Activated CD4-positive, alpha-beta T cell treated with anti-CD3 and anti-CD28 coated beads, Interleukin-2, amount 10 ng/mL, durations not matched to agents 7 days and 5 days (primary cell): ENCODE results near the gene KIF16B. TPM values are rescaled to one million over a fixed set of nuclear protein-coding genes. Genes with fewer than 3 reads are reported as not detected.

ENCODE experiments used
- CTCF ChIA-PET: fragments of 350-600 bp; sonication (Branson Sonifier 250); formaldehyde crosslinking; loops from one replicate; lab custom pipeline; 2021; ENCODE audit warnings: antibody characterized with exemption; lab: Charles Lee
- POLR2A ChIA-PET: fragments of 350-600 bp; sonication (Branson Sonifier 250); formaldehyde crosslinking; loops from one replicate; lab custom pipeline; 2021; ENCODE audit warnings: antibody characterized with exemption; lab: Charles Lee
- DNase-seq: peaks from one replicate; pipeline ENCODE4 v3.0.0-alpha.2; 2020
- H3K27ac Mint-ChIP-seq: one replicate; pipeline ENCODE4 v1.8.0; 2021; ENCODE audit warnings: mild to moderate bottlenecking, moderate library complexity, mixed read lengths
- H3K27me3 Mint-ChIP-seq: one replicate; pipeline ENCODE4 v1.8.0; 2021; ENCODE audit warnings: mixed read lengths
- H3K36me3 Mint-ChIP-seq: one replicate; pipeline ENCODE4 v1.8.0; 2021; ENCODE audit warnings: low read depth, mixed read lengths
- H3K4me1 Mint-ChIP-seq: one replicate; pipeline ENCODE4 v1.8.0; 2021; ENCODE audit warnings: mixed read lengths
- H3K4me3 Mint-ChIP-seq: one replicate; pipeline ENCODE4 v1.8.0; 2021; ENCODE audit warnings: mild to moderate bottlenecking, moderate library complexity, mixed read lengths
- H3K9me3 Mint-ChIP-seq: one replicate; pipeline ENCODE4 v1.8.0; 2021; ENCODE audit warnings: mixed read lengths
- total RNA-seq, 2 experiments: library from RNA; stranded (reverse); gene quantifications; one replicate each; pipeline ENCODE4 v1.2.3, GENCODE V29; 2021

Gene KIF16B
- total RNA-seq, 2 experiments from 2014 or later, result 9.4 to 10.3 TPM

DNA sequence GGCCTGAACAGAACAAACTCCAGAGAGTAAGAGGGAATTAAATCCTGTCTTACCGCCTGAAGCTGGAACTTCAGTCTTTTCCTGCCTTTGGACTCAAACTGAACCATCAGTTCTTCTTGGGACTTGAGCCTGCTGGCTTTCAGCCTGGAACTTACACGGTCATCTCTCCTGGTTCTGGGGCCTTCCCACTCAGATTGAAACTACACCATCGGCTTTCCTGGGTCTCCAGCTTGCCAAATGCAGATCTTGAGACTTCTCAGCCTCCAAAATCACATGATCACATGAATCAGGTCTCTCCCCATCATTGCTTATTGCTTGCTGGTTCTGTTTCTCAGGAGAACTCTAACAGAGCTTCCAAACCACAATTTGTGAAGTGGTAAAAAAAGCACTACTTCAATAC, 276.3 kb downstream of the KIF16B start:
- H3K4me3 Mint-ChIP-seq, result no peak overlapping the region
- POLR2A ChIA-PET, result no interaction called here
- no peak overlapping the region for H3K27ac Mint-ChIP-seq

DNA sequence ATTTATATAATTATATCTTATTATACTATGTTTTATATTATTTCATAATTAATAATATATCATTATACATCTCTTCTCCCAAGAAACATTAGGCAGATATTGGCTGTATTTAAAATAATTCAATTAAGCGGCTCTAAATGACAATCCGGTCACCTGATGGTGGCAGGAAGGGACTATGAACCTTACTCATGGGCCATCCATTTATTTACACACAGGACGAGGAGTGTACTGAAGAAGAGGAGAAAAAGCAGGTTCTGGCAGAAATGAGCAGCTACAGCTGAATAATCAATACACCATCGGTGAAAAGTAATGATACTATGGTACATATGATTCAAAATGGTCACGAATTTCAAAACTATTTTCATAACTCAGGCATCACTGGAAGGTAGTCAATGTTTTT, 277.7 kb downstream of the KIF16B start:
- ChIA-PET CTCF (interaction anchor here (1.0 to 1.6 kb wide), 2 partner anchors 10 to 11 kb away, joined by 3 read pairs; no protein-coding TSS in a partner anchor), POLR2A (no interaction called here)
- H3K4me1 Mint-ChIP-seq, result no peaks in the 10 kb centered on the region
- H3K27me3 Mint-ChIP-seq, result no peaks in the 10 kb centered on the region
- no peak overlapping the region for H3K4me3 Mint-ChIP-seq
- H3K27ac Mint-ChIP-seq, result no peak overlapping the region
- no peaks in the 10 kb centered on the region for H3K9me3 Mint-ChIP-seq
- DNase-seq, result no peak
- H3K36me3 Mint-ChIP-seq, result no peaks in the 10 kb centered on the region

More for the DNA sequence above, 276.3 kb downstream of the KIF16B start:
- CTCF ChIA-PET, result no interaction called here
- H3K9me3 Mint-ChIP-seq, result peaks cover 8% of the 10 kb centered on the region
- DNase-seq, result no peak
- H3K36me3 Mint-ChIP-seq, result no peaks in the 10 kb centered on the region
- H3K4me1 Mint-ChIP-seq, result no peaks in the 10 kb centered on the region
- H3K27me3 Mint-ChIP-seq, result no peaks in the 10 kb centered on the region

DNA sequence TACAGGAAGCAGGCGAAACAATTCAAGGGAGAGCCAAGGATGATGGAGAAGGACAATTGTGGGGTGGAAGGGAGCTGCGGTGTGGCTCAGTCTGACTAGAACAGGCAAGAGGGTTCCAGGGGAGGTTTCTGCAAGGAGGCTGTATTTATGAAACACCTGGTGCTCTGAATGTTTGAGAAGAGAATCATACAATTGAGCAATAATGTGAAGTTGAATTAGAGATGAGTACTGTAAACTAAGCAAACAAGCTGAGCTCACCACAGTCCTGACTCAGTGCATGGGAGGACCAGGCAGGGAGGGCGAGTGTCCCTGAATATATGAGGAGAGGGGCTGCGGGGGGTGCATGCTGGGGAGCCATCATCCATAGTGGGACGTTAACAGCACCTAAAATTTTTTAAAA, 279.7 kb downstream of the KIF16B start:
- ChIA-PET POLR2A (no interaction called here), CTCF (no interaction called here)
- no peak overlapping the region for H3K4me3 Mint-ChIP-seq
- no peak overlapping the region for H3K27ac Mint-ChIP-seq
- H3K36me3 Mint-ChIP-seq, result no peaks in the 10 kb centered on the region
- DNase-seq, result no peak
- H3K9me3 Mint-ChIP-seq, result no peaks in the 10 kb centered on the region
- H3K4me1 Mint-ChIP-seq, result no peaks in the 10 kb centered on the region
- no peaks in the 10 kb centered on the region for H3K27me3 Mint-ChIP-seq

DNA sequence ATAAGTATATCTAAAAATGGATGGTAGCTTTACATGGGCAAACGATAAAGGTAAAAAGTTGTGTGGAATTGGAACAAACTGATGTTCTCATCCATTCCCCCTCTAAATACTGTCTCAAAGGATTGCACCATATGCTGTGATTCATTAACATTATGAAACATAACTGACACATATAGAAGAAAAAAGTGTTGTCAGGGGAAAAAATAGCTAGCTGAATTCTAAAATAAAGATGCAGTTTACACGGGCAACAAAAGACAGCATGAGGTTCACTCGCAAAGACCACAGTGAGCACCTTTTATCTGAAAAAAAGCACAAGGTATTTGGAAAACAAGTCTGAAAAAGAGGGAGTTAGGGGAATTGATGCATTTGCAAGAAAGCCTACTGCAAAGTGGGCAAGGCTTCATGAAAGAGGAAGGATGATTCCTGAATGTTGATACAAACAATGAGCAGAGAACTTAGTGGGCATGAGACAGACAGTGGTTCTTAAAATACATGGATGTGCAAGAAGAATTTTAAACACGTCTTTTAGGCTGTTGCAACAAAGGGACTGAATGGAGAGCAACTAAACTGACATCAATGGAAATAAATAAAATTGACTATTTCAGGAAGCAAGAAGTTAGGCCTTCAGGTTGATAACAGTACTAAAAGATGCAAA, 280.9 kb downstream of the KIF16B start:
- Mint-ChIP-seq H3K27ac (no peak overlapping the region), H3K9me3 (no peaks in the 10 kb centered on the region), H3K27me3 (no peaks in the 10 kb centered on the region), H3K36me3 (no peaks in the 10 kb centered on the region), H3K4me3 (no peak overlapping the region), H3K4me1 (no peaks in the 10 kb centered on the region)
- DNase-seq, result no peak
- ChIA-PET CTCF (interaction anchor here (0.9 kb wide), 1 partner anchor 88 kb away, joined by 3 read pairs; no protein-coding TSS in a partner anchor), POLR2A (no interaction called here)

DNA sequence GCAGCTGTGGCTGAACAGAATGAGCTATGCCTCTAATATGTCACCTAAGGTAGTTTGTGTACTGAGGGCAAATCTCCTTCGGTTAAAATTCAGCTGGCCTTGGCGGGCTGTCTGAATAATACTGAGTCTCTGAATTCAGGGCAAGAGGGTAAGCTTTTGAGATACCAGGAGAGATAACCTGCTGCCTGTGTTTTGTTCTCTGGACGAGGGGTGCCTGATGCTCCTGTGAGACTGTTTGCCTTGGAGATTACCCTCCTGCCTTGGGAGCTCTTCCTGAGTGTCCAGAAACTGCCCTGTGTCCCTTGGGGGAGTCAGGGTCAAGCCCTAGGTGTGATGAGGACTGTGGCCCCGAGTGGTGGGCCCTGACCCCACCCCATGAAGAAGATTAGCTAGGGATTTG, 282.9 kb downstream of the KIF16B start:
- Mint-ChIP-seq H3K4me3 (no peak overlapping the region), H3K27ac (no peak overlapping the region), H3K36me3 (no peaks in the 10 kb centered on the region), H3K9me3 (no peaks in the 10 kb centered on the region), H3K27me3 (no peaks in the 10 kb centered on the region), H3K4me1 (no peaks in the 10 kb centered on the region)
- DNase-seq, result no peak
- CTCF ChIA-PET, result no interaction called here
- POLR2A ChIA-PET, result no interaction called here

DNA sequence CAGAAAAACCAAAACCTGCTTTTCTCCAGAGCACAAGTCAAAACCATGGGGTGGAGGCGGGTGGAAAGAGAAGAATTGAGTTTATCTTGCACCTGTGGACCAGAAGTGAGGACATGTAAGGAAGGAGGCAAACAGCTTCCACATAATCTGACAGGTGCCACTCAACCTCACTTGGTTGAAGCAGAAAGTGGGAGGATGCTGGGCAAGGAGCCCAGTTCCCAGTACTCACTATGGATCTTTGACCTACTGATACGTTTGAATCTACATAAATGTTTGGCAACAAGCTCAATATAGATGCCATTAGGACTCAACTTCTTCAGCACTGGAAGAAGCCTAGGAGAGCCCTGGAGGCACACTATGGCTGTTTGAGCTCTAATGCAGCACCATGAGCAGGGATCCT, 285.5 kb downstream of the KIF16B start:
- CTCF ChIA-PET, result interaction anchor here (0.7 kb wide), 1 partner anchor 61 kb away, joined by 3 read pairs; no protein-coding TSS in a partner anchor

DNA sequence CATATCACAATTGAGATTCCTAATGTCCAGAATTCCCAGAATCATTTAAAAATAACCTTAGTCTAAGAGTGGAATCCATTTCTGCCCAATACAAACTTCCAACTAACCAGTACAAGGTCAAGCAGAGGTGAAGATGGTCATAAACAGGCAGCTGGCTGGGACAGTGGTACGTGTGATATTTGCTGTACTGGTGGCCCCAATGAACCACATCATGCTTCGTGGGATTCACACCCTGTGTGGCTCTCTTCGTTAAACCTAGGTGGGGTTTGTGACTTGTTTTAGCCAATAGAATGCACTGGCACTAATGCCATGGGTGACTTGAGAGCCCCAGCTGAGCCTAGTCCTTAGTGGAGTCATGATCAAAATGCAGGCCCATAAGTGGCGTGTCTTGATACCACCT, 286.6 kb downstream of the KIF16B start:
- no peaks in the 10 kb centered on the region for H3K4me1 Mint-ChIP-seq
- H3K27ac Mint-ChIP-seq, result no peak overlapping the region
- H3K27me3 Mint-ChIP-seq, result no peaks in the 10 kb centered on the region
- H3K9me3 Mint-ChIP-seq, result peaks cover 5% of the 10 kb centered on the region
- POLR2A ChIA-PET, result no interaction called here
- peaks cover 2% of the 10 kb centered on the region for H3K36me3 Mint-ChIP-seq
- CTCF ChIA-PET, result no interaction called here
- H3K4me3 Mint-ChIP-seq, result no peak overlapping the region
- no peak for DNase-seq

More for the DNA sequence above, 285.5 kb downstream of the KIF16B start:
- Mint-ChIP-seq H3K4me3 (no peak overlapping the region), H3K4me1 (no peaks in the 10 kb centered on the region), H3K36me3 (peaks cover 2% of the 10 kb centered on the region), H3K9me3 (peaks cover 3% of the 10 kb centered on the region), H3K27ac (no peak overlapping the region), H3K27me3 (no peaks in the 10 kb centered on the region)
- DNase-seq, result no peak
- POLR2A ChIA-PET, result no interaction called here

DNA sequence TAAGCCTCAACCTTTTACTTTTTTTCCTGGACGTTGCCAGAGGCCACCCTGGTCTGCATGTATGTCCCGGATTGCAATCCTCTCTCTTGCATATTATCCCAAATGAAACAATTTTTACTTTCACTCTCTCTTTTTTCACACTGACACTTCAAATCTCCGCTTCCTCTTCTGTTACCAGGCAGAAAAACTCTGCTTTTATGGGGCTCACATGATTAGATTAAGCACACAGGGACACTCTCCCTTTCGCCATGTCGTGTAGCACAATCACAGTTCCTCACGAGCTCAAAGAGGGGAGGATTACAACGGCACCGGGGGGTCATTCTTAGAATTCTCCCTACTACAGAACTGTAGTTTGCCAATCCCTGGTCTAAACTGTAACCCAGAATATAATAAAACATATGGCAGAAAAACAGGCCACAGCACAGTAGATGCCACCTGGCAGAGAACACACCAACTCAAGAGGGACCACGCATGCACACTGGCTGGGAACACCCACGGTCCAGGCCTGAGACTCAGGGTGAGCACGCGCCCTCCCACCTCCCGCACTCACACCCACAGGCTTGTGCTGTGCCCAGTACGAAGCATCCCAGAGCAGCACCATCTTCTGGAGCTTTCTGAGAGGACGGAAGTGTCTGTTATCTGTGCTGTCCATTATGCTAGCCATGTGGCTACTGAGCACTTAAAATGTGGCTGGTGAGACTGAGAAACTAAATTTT, 288.7 kb downstream of the KIF16B start:
- H3K4me1 Mint-ChIP-seq, result no peaks in the 10 kb centered on the region
- ChIA-PET POLR2A (no interaction called here), CTCF (no interaction called here)
- no peaks in the 10 kb centered on the region for H3K27me3 Mint-ChIP-seq
- H3K27ac Mint-ChIP-seq, result no peak overlapping the region
- peaks cover 5% of the 10 kb centered on the region for H3K9me3 Mint-ChIP-seq
- H3K36me3 Mint-ChIP-seq, result peaks cover 2% of the 10 kb centered on the region
- no peak for DNase-seq
- no peak overlapping the region for H3K4me3 Mint-ChIP-seq

DNA sequence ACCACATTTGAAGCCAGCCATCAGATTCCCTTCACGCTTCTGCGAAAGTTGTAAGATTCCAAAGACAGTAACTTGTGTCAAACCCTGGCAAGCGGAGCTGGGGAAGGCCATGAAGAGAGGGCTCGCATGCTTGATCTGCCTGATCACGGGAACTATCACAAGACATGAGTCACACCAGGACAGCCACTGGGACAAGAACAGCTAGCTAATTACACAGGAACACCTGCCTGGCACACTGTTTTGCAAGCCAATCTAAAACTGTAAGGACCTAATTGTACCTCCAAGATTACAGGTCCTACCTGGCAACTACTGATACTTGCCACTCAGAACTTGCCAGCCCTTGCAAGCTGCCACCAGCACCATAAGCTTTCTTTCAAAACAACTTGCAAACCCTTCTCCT, 289.3 kb downstream of the KIF16B start:
- no peak overlapping the region for H3K27ac Mint-ChIP-seq
- no peaks in the 10 kb centered on the region for H3K27me3 Mint-ChIP-seq
- DNase-seq, result no peak
- peaks cover 2% of the 10 kb centered on the region for H3K36me3 Mint-ChIP-seq
- H3K4me1 Mint-ChIP-seq, result no peaks in the 10 kb centered on the region
- ChIA-PET CTCF (no interaction called here), POLR2A (no interaction called here)
- peaks cover 5% of the 10 kb centered on the region for H3K9me3 Mint-ChIP-seq
- H3K4me3 Mint-ChIP-seq, result no peak overlapping the region

DNA sequence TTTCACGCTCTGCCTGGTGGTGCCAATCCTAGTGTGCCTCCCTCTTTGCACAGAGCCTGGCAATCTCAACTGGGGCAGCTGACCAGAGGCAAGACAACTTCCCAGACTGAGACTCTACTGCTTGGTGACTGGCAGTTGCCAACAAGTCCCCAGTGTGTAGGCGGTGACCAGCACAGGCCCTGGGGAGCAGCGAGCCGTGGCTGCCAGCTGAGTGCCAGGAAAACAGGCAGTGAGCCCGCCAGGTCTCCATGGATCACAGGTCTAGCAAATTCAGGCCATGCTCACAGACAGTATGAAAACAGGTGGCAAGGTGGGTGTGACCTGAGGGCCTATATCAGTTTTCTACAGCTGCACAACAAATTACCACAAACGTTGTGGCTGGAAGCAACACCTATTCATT, 289.9 kb downstream of the KIF16B start:
- CTCF ChIA-PET, result no interaction called here
- H3K36me3 Mint-ChIP-seq, result peaks cover 2% of the 10 kb centered on the region
- POLR2A ChIA-PET, result no interaction called here
- no peak for DNase-seq
- H3K4me1 Mint-ChIP-seq, result no peaks in the 10 kb centered on the region
- peaks cover 5% of the 10 kb centered on the region for H3K9me3 Mint-ChIP-seq
- H3K27ac Mint-ChIP-seq, result no peak overlapping the region
- H3K4me3 Mint-ChIP-seq, result no peak overlapping the region
- no peaks in the 10 kb centered on the region for H3K27me3 Mint-ChIP-seq

DNA sequence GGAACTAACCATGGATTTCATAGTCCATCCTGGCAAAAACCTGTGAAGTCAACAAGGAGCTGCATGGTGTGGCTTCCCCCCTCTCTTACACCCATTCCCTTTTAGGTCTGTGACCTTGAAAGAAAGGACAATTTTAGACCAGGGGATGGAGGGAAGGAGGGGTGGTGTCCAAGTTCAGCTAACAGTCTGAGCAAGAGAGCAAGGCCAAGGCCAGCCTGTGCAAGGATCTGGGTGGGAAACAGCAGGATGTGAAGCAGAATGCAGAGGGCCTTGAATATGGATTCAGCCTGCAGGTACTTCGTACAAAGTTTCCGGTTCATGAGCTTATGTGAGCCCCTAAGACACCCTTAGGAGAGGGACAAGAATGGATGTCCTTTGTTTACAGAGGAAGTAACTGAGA, 293.0 kb downstream of the KIF16B start:
- Mint-ChIP-seq H3K4me3 (no peak overlapping the region), H3K4me1 (no peaks in the 10 kb centered on the region), H3K27me3 (no peaks in the 10 kb centered on the region), H3K27ac (no peak overlapping the region), H3K9me3 (peaks cover 5% of the 10 kb centered on the region), H3K36me3 (peaks cover 2% of the 10 kb centered on the region)
- ChIA-PET POLR2A (no interaction called here), CTCF (no interaction called here)
- no peak for DNase-seq

DNA sequence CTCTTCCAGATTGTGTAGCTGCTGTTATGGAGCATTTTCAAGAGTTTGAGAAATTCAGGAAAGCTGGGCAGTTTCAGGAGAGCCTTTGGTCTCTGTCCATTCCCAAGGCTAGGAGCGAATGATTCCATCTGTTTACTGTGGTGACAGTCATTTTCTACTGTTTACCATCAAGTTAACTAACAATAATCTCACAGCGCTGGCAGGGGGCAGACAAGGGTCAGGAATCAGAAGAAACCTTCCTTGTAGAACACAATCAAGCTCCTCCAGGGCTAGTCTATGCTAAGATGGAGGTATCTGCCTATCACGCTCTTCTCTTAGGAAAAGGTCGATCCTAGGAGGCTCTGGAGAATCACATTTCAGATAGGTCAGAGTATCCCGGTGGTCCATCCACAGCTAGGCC, 293.9 kb downstream of the KIF16B start:
- no peaks in the 10 kb centered on the region for H3K27me3 Mint-ChIP-seq
- H3K4me3 Mint-ChIP-seq, result no peak overlapping the region
- no peak overlapping the region for H3K27ac Mint-ChIP-seq
- peaks cover under 1% of the 10 kb centered on the region for H3K36me3 Mint-ChIP-seq
- ChIA-PET POLR2A (no interaction called here), CTCF (no interaction called here)
- no peak for DNase-seq
- no peaks in the 10 kb centered on the region for H3K4me1 Mint-ChIP-seq
- peaks cover 4% of the 10 kb centered on the region for H3K9me3 Mint-ChIP-seq

DNA sequence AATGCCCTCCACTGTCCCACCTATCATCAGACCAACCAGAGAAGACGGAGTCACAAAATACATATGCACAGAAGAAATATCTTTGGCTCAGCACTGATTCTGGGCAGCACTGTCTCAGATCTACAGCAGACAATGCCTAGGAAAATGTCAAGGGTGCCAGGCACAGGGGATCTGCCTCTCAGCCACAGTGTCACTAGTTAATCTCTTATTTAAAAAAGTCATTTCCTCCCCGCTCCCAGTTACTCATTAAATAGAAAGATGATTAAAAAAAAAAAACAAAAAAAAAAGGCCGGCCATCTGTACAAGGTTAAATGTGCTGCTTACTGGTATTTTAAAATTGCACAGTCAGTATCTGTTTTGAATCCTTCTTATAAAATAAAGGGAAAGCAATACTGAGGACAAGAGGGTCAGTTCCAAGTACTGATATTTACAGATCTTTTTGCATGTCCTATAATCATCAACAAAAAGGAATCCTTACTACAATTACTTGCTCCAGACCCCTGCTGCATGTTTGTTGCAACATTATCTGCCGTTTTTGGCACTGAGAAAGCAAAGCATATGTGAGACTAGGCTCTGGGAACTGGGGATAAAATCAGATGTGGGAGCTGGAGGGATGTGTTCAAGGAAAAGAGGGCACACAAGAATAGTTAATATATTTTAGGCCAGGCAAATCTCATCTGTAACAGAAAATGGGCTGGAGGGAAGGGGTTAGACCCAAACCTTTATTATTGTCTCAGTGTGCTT, 299.3 kb downstream of the KIF16B start:
- Mint-ChIP-seq H3K9me3 (peaks cover 4% of the 10 kb centered on the region), H3K4me1 (no peaks in the 10 kb centered on the region), H3K4me3 (no peak overlapping the region), H3K27ac (no peak overlapping the region), H3K27me3 (no peaks in the 10 kb centered on the region), H3K36me3 (no peaks in the 10 kb centered on the region)
- ChIA-PET POLR2A (no interaction called here), CTCF (no interaction called here)
- no peak for DNase-seq
